Nephron progenitor cell (in vitro differentiated cells): ENCODE results near the gene ZFAND6.
"Not testable (repeated sequence)": the region's sequence is repeated elsewhere in the genome, so short reads cannot be mapped to it uniquely, and the experiment has no call there.

Experiments used
- DNase-seq: peaks from one replicate; pipeline ENCODE4 v3.0.0; 2021
- H3K27ac Mint-ChIP-seq: 2 replicates; pipeline ENCODE4 v1.8.0; 2021; ENCODE audit warnings: mild to moderate bottlenecking, moderate library complexity, mixed read lengths
- H3K27me3 Mint-ChIP-seq: 2 replicates; pipeline ENCODE4 v1.8.0; 2021; ENCODE audit warnings: mild to moderate bottlenecking, low read depth, mixed read lengths; ENCODE audit not compliant: poor library complexity
- H3K36me3 Mint-ChIP-seq: 2 replicates; pipeline ENCODE4 v1.8.0; 2021; ENCODE audit warnings: low read depth, mixed read lengths
- H3K4me1 Mint-ChIP-seq: 2 replicates; pipeline ENCODE4 v1.8.0; 2021; ENCODE audit warnings: mixed read lengths
- H3K4me3 Mint-ChIP-seq: 2 replicates; pipeline ENCODE4 v1.8.0; 2021; ENCODE audit warnings: mild to moderate bottlenecking, moderate library complexity, mixed read lengths
- H3K9me3 Mint-ChIP-seq: 2 replicates; pipeline ENCODE4 v1.8.0; 2021; ENCODE audit warnings: mild to moderate bottlenecking, moderate library complexity, mixed read lengths
- CTCF ChIP-seq: fragments of 200-600 bp; sonication (generic); IDR thresholded peaks from 2 replicates; pipeline ENCODE4 v1.5.0; 2021; ENCODE audit warnings: antibody characterized with exemption

Gene ZFAND6

DNA sequence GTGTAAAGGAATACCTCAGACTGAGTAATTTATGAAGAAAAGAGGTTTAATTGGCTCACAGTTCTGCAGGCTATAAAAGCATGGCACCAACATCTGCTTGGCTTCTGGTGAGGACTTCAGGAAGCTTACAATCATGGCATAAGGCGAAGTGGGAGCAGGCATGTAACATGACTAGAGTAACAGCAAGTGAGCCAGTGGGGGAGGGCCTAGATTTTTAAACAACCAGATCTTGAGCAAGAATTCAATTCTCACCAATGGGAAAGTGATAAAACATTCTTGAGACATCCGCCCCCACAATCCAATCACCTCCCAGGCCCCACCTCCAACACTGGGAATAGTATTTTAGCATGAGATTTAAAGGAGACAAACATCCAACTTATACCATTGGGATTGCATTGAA, 44.3 kb upstream of the ZFAND6 start:
- H3K27ac Mint-ChIP-seq: no peak overlapping the region
- no peak for TF ChIP-seq CTCF
- no peak overlapping the region for H3K4me3 Mint-ChIP-seq
- DNase-seq: no peak
- H3K4me1 Mint-ChIP-seq: no peaks in the 10 kb centered on the region
- H3K9me3 Mint-ChIP-seq: peaks cover 31% of the 10 kb centered on the region
- peaks cover 2% of the 10 kb centered on the region for H3K27me3 Mint-ChIP-seq
- H3K36me3 Mint-ChIP-seq: no peaks in the 10 kb centered on the region

DNA sequence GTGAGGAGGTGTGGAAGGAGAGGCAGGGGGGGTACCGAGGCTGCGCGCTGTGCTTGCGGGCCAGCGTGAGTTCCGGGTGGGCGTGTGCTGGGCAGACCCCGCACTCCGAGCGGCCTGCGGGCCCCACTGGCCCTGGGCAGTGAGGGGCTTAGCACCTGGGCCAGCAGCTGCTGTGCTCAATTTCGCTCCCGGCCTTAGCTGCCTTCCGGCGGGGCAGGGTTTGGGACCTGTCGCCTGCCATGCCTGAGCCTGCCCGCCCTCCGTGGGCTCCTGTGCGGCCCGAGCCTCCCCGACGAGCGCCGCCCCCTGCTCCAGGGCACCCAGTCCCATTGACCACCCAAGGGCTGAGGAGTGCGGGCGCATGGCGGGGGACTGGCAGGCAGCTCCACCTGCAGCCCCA, 43.0 kb upstream of the ZFAND6 start:
- H3K36me3 Mint-ChIP-seq, H3K4me1 Mint-ChIP-seq, H3K27me3 Mint-ChIP-seq, DNase-seq, H3K4me3 Mint-ChIP-seq, H3K27ac Mint-ChIP-seq: not testable (repeated sequence)
- peaks cover 35% of the 10 kb centered on the region for H3K9me3 Mint-ChIP-seq

- H3K36me3 Mint-ChIP-seq, H3K4me1 Mint-ChIP-seq, H3K27ac Mint-ChIP-seq: not testable (repeated sequence)
Measured at GRCh38 chr15:80017139-80017538, 42.3 kb upstream of the ZFAND6 start.

GRCh38 chr15:80019168-80019745, 40.2 kb upstream of the ZFAND6 start:
- H3K27ac Mint-ChIP-seq: no peak overlapping the region
- H3K36me3 Mint-ChIP-seq: no peaks in the 10 kb centered on the region
- H3K27me3 Mint-ChIP-seq: peaks cover 6% of the 10 kb centered on the region
- H3K4me1 Mint-ChIP-seq: no peaks in the 10 kb centered on the region
- DNase-seq: no peak
- no peak overlapping the region for H3K4me3 Mint-ChIP-seq
- peaks cover 34% of the 10 kb centered on the region for H3K9me3 Mint-ChIP-seq
- no peak for TF ChIP-seq CTCF

More at GRCh38 chr15:80017139-80017538, 42.3 kb upstream of the ZFAND6 start:
- not testable (repeated sequence) for H3K4me3 Mint-ChIP-seq, H3K27me3 Mint-ChIP-seq, DNase-seq
- peaks cover 35% of the 10 kb centered on the region for H3K9me3 Mint-ChIP-seq

DNA sequence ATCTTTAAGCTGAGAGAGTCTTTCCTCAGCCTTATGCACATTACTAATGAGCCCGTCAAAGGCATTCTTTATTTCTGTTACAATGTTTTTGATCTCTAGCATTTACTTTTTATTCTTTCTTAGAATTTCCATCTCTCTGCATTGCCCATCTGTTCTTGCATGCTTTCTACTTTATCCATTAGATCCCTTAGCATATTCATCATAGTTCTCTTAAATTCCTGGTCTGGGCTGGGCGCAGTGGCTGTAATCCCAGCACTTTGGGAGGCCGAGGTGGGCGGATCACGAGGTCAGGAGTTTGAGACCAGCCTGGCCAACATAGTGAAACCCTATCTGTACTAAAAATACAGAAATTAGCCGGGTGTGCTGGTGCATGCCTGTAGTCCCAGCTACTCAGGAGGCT, 39.3 kb upstream of the ZFAND6 start:
- not testable (repeated sequence) for H3K27ac Mint-ChIP-seq, H3K36me3 Mint-ChIP-seq, H3K4me3 Mint-ChIP-seq, H3K4me1 Mint-ChIP-seq, DNase-seq, H3K27me3 Mint-ChIP-seq
- peaks cover 25% of the 10 kb centered on the region for H3K9me3 Mint-ChIP-seq

DNA sequence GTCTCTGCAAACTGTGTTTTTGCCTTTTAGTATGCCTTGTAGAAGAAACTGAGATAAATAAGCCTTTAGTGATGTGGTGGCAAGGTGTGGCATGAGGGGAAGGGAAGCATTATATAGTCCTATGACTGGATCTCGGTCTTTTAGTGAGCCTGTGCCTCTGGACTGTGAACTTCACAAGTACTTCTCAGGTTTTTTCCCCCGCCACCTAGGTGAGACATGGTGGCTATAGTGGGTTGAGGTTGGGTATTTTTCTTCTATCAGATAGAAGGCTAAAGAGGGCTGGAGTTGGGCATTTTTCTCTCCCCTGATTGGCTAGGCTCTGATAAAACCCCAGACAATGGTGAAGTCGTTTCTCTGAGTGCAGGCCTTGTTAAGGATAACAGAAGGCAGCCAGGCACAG, 38.7 kb upstream of the ZFAND6 start:
- TF ChIP-seq CTCF: no peak
- Mint-ChIP-seq H3K9me3 (peaks cover 19% of the 10 kb centered on the region), H3K27ac (no peak overlapping the region), H3K4me3 (no peak overlapping the region), H3K4me1 (no peaks in the 10 kb centered on the region), H3K27me3 (peaks cover 6% of the 10 kb centered on the region), H3K36me3 (no peaks in the 10 kb centered on the region)
- no peak for DNase-seq

- Mint-ChIP-seq H3K4me3 (no peak overlapping the region), H3K27me3 (peaks cover 16% of the 10 kb centered on the region), H3K27ac (no peak overlapping the region), H3K9me3 (no peaks in the 10 kb centered on the region), H3K36me3 (no peaks in the 10 kb centered on the region), H3K4me1 (no peaks in the 10 kb centered on the region)
- TF ChIP-seq CTCF: no peak
- DNase-seq: no peak
Measured at GRCh38 chr15:80026310-80026709, 33.2 kb upstream of the ZFAND6 start.
